H1 (cell line): ENCODE results near the gene UBR2. TPM values are rescaled to one million over a fixed set of nuclear protein-coding genes. Genes with fewer than 3 reads are reported as not detected.

ENCODE experiments used
- EZH2 ChIP-seq: fragments of 200-600 bp; sonication (generic); IDR thresholded peaks from 2 replicates; pipeline ENCODE4 v1.7.1; 2012; ENCODE audit warnings: low read depth, mild to moderate bottlenecking, moderate library complexity, low read length, inconsistent platforms; ENCODE audit not compliant: severe bottlenecking
- SAP30 ChIP-seq: fragments of 300-600 bp; sonication (generic); IDR thresholded peaks from 2 replicates; pipeline ENCODE4 v1.7.1; 2012; ENCODE audit warnings: low read length, moderate library complexity, mild to moderate bottlenecking, inconsistent platforms; ENCODE audit not compliant: insufficient read depth, insufficient replicate concordance
- TCF12 ChIP-seq: IDR thresholded peaks from 2 replicates; pipeline ENCODE4 v1.6.1; 2011; ENCODE audit warnings: low read depth, mild to moderate bottlenecking, low read length
- polyA plus RNA-seq, 7 experiments: library from polyadenylated mRNA; depleted of rRNA in 3 of 7; stranded (reverse) in 5 of 7; unstranded in 2 of 7; fragments of >200 nt in 5 of 7; fragments of 200-250 nt in 2 of 7; gene quantifications; 1 replicate in 5 of 7; 2 replicates in 1 of 7; 4 replicates in 1 of 7; pipeline versions ENCODE4 v1.2.1 to v1.2.3, GENCODE V29; 2011 to 2013; ENCODE audit warnings: missing spikeins in 2 of 7, mixed read lengths in 2 of 7
- total RNA-seq: library from RNA; stranded (reverse); fragmentation: NEBNext Ultra II Directional; extraction: Animal tissue kit (Norgen Biotek cat#: 25700); gene quantifications from 2 replicates; pipeline ENCODE4 v1.2.1, GENCODE V29; 2021
- TF ChIP-seq, protein P1 (sequence below): IDR thresholded peaks from 2 replicates; pipeline ENCODE4 v1.6.1; 2012; ENCODE audit warnings: inconsistent platforms

The UBR2 gene
- total and polyA plus RNA-seq, 2 of the 8 experiments (the other 6 are each of a cell fraction or from before 2014, with no cell fraction given), result 6.5 to 19.5 TPM

DNA sequence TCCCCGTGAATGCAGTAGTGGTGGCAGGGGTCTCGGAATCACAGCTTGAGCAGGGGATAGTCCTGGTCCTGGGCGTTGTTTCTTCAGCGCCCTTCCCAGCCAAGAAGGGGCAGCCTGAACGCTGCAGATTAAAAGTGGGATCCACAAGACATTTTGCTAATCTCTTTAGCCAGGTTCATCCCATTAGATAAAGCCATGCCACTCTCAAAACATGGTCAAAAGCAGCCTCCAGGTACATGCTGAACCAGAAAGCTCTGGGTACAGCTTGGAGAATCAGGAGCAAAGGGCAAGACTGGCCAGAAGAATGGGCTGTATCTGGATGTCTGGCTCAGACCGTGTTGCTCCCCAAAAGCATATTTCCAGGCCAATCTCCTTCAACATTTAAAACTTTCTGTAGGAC, 158.7 kb downstream of the UBR2 start, which contains the start of gene PRPH2 (continued):
- no peak for TF ChIP-seq SAP30
- no peak for TF ChIP-seq EZH2
- TF ChIP-seq, protein P1, sequence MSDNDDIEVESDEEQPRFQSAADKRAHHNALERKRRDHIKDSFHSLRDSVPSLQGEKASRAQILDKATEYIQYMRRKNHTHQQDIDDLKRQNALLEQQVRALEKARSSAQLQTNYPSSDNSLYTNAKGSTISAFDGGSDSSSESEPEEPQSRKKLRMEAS, result no peak
- no peak for TF ChIP-seq TCF12
